Left kidney (tissue), 2 donors: ENCODE data around the gene C1orf21. TPM values are rescaled to one million over a fixed set of nuclear protein-coding genes. Genes with fewer than 3 reads are reported as not detected.

Experiments used
- DNase-seq: peaks from one replicate; pipeline ENCODE4 v3.0.0-alpha.2; 2013
- polyA plus RNA-seq: library from polyadenylated mRNA; unstranded; fragments of 120-200 nt; gene quantifications from one replicate; pipeline ENCODE4 v1.2.1, GENCODE V29; 2013; ENCODE audit not compliant: insufficient read length

The C1orf21 gene
- polyA plus RNA-seq, 1 donor: 35.2 TPM

DNA sequence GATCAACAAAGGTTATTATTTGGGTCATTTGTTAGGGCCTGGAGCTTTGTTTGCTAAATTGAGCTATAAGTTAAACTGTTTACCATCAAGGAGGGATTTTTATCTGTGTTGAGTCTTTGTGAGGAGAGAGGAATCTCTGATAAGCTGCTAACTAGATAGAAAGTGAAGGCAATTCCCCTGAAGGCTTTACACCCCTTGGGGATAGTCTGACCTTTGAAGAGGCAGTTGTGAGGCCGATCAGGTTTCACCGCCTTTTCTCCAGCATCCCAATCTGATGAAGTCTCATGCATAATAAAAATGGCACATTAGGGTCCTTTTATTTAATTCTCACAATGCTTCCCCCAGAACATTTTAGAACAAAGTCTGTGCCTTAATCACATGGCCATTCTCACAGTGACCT is 21.8 kb downstream of the C1orf21 start:
- no peak for DNase-seq

GRCh38 chr1:184409011-184409410 is 22.2 kb downstream of the C1orf21 start:
- DNase-seq: no peak

DNA sequence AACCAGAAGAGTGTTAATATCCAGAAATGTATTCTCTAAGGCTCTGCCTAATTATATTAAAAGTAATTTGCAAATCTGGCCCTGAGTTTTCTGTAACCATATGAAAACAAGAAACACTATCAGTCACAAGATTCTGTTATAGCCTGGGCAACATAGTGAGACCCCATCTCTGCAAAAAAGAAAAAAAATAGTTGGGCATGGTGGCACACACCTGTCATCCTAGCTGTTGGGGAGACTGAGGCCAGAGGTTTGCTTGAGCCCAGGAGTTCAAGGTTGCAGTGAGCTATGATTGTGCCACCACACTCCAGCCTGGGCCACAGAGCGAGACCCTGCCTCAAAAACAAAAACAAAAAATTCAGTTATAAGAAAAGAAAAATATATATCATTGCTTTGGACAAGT is 25.6 kb downstream of the C1orf21 start:
- DNase-seq: no peak

GRCh38 chr1:184416481-184416880 is 29.7 kb downstream of the C1orf21 start:
- DNase-seq: no peak

DNA sequence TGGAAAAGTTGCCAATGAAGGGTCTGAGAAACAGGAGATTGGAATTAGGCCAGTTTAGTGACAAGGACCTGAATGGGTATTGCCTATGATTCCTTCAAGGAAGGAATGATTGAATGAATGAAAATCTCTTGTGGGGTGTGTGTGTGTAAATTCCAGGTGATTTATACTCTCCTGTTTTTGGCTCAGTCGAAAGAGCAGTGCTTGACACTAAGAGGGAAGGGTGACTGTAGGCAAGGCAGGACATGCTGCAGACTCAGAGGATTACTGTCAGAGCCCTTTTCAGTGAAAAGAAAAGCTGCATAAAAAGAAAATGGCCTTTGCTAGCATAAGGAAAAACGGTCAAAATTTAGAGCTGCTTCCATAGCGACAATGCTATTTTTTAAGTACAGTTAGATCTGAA is 30.1 kb downstream of the C1orf21 start:
- no peak for DNase-seq

DNA sequence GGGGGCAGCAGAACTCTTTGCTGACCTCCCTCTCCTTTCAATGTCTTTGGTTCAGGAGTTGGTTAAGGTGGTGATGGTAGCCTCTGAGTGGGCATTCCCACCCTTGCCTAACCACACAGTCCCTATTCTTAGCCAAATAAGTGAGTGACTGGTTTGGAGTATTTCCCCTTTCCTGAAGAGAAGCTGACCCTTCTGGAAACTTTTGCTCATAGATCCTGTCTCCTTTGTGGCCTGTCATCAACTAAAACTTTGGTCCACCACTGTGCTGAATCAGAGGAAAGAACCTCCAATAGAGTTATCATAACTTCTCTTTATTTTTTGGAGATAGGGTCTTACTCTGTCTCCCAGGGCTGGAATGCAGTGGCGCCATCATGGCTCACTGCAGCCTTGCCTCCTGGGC is 31.1 kb downstream of the C1orf21 start:
- no peak for DNase-seq

DNA sequence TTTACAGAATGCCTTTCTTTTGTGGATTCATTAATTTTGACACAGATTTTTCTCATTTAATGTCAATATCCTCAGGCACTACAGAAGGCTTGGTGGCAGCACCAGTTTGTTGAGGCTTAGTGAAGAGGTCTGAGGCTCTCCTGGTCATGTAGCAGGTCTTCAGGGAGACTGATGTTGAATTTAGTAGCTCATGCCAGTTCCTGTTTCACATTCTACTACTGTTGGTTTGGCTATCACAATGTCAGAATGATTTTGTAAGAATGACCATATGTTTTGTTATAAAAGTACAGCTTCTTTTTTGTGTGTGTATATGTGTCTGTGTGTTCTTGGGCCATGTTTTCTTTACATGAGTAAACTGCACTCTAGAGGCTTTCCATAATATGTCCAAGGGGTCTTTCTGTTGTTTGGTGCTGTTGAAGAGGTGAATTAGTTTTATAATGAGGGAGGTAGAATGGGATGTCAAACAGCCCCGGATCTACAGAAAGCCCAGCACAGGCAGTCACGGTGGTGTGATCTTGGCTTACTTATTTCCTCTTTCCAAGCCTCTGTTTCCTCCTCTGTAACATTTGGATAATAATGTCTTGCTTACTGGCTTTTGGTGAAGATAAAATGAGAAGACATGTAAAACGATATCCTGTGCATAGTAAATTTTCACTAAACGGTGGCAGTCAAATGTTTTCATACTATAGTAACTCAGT is 32.0 kb downstream of the C1orf21 start:
- DNase-seq: no peak

GRCh38 chr1:184419350-184420161 is 32.7 kb downstream of the C1orf21 start:
- DNase-seq: no peak

GRCh38 chr1:184422490-184423233 is 35.8 kb downstream of the C1orf21 start:
- no peak for DNase-seq

GRCh38 chr1:184423649-184424048 is 36.8 kb downstream of the C1orf21 start:
- DNase-seq: no peak

DNA sequence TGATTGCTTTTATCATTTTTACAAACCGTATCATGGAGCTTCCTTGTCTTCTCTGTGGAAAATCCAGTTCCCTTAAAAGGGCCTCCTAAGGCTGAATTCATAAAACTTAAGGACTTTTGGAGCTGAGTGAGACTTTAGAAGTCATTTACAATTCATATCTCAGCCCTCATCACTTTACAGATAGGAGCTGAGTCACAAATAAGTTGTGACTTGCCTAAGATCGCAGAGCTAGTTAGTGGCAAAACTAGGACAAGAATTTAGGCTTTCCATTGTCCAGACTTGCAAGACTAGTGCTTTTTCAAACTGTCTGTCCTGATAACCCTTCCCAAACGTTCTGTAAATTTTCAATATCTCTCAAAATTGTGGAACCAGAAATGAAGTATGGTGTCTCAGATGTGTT is 37.3 kb downstream of the C1orf21 start:
- DNase-seq: no peak

GRCh38 chr1:184424945-184425344 is 38.1 kb downstream of the C1orf21 start:
- no peak for DNase-seq

DNA sequence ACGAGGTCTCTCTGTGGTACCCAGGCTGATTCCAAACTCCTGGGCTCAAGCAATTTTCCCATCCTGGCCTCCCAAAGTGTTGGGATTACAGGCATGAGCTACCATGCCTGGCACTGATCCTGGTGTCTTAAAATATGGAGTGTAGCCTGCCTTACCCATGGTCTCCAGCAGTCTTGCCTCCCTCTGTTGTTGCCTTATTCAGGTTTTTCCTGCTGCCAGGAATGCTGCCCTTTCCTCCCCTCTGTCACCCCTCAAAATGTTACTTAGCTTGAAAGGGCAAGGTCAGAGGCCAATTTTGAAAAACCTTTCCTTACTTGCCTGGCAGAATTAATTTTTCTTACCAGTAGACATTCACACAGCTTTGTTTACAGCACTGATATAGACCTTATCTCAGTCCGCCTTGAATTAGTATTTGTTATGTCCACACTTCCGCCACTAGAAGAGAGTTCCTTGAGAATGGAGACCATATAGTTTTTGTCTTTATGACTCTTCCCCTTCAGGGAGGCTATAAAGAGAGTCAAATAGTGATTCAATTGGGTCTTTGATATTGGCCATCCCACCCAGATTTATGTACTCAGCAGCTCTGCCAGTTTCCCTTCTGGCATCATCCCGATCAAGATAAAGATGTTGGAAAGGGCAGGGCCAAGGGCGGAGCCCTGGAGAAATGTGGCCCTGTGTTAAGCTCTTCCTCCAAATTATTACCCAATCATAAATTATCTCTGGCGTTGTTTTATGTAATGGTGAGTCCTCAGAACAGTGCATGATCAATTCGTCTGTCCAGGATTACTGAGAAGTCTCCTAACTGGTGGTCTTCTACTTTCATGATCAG is 38.8 kb downstream of the C1orf21 start:
- DNase-seq: no peak

- DNase-seq: no peak
Observed at GRCh38 chr1:184426278-184426674, 39.4 kb downstream of the C1orf21 start.

GRCh38 chr1:184427722-184428121 is 40.9 kb downstream of the C1orf21 start:
- DNase-seq: no peak

DNA sequence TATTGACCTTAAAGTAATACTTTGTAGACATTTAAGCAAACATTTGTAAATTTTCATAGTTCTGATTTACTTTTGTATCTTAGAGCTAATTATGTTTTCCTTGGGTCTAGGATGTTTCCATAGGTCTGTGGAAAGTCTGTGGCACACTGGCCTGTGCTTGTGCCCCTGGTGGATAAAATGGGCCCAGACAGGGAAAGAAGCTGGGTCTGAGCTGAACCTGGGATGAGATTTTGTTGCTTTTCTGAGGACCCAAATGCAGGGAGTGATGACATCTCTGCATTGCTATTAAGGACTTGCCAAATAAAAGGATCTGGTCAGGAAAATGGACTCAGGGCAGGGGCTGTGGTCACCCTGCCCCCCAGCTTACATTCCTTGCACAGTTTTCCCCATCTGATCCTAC is 41.8 kb downstream of the C1orf21 start:
- DNase-seq: no peak

- no peak for DNase-seq
Observed at GRCh38 chr1:184429335-184429734, 42.5 kb downstream of the C1orf21 start.

GRCh38 chr1:184433956-184434502 is 47.2 kb downstream of the C1orf21 start:
- no peak for DNase-seq

GRCh38 chr1:184437291-184437690 is 50.5 kb downstream of the C1orf21 start:
- DNase-seq: no peak

- DNase-seq: no peak
Observed at GRCh38 chr1:184438363-184438762, 51.5 kb downstream of the C1orf21 start.

DNA sequence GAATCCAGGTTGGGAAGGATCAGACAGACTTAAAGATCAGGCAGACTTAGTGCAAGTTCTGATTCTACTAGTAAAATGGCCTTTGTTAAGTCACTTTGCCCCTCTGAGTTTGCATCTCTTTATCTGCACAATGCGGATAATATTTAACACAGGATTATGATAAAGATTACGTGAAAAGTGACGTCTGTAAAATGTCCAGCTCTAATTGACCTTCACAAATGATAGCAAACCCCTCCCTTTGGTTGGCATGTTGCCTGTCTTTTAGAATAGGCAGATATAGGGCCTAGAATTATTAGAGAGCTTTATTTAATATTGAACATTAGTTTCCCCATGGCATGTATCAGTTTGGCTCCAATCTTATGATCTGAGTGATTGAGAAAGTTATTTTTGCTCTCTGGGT is 55.4 kb downstream of the C1orf21 start:
- DNase-seq: no peak

GRCh38 chr1:184443201-184443600 is 56.4 kb downstream of the C1orf21 start:
- no peak for DNase-seq
